DOHH2 (cell line): ENCODE measurements around the gene SMAD3.

Experiments
- H3F3A ChIP-seq: fragments of 200-600 bp; sonication (generic), shearing (Covaris generic); 2 replicates; pipeline ENCODE4 v1.6.0; 2016; ENCODE audit warnings: antibody characterized with exemption, mild to moderate bottlenecking; ENCODE audit not compliant: control insufficient read depth, insufficient read depth
- H3K27ac ChIP-seq: fragments of 200-600 bp; sonication (generic); 2 replicates; pipeline ENCODE4 v1.5.1; 2014; ENCODE audit warnings: low read depth, mild to moderate bottlenecking, low read length, moderate library complexity
- H3K27me3 ChIP-seq: fragments of 200-600 bp; sonication (generic); 2 replicates; pipeline ENCODE4 v1.6.1; 2014; ENCODE audit warnings: mild to moderate bottlenecking, low read length, mixed read lengths; ENCODE audit not compliant: control insufficient read depth
- H3K36me3 ChIP-seq: fragments of 200-600 bp; sonication (generic); 2 replicates; pipeline ENCODE4 v1.6.1; 2014; ENCODE audit warnings: mild to moderate bottlenecking, low read length, moderate library complexity, mixed read lengths; ENCODE audit not compliant: control insufficient read depth
- H3K4me1 ChIP-seq: fragments of 200-600 bp; sonication (generic); 2 replicates; pipeline ENCODE4 v1.6.1; 2014; ENCODE audit warnings: mild to moderate bottlenecking, low read length, mixed read lengths; ENCODE audit not compliant: control insufficient read depth
- H3K4me2 ChIP-seq: fragments of 200-600 bp; sonication (generic); 2 replicates; pipeline ENCODE4 v1.6.0; 2014; ENCODE audit warnings: mild to moderate bottlenecking, low read length, moderate library complexity
- H3K4me3 ChIP-seq: fragments of 200-600 bp; sonication (generic); 2 replicates; pipeline ENCODE4 v1.5.1; 2014; ENCODE audit warnings: mild to moderate bottlenecking, low read length, mixed read lengths
- H3K79me2 ChIP-seq: fragments of 200-600 bp; sonication (generic); 2 replicates; pipeline ENCODE4 v1.6.1; 2014; ENCODE audit warnings: mild to moderate bottlenecking, low read length, mixed read lengths; ENCODE audit not compliant: control insufficient read depth
- H3K9me2 ChIP-seq: fragments of 200-600 bp; sonication (generic); replicated peaks from 2 replicates; pipeline ENCODE4 v1.6.1; 2014; ENCODE audit warnings: mild to moderate bottlenecking, low read length, mixed read lengths; ENCODE audit not compliant: control insufficient read depth
- H3K9me3 ChIP-seq: fragments of 200-600 bp; sonication (generic); 2 replicates; pipeline ENCODE4 v1.6.1; 2014; ENCODE audit warnings: antibody characterized with exemption, low read length, mixed read lengths; ENCODE audit not compliant: control insufficient read depth, insufficient read depth
- H4K20me1 ChIP-seq: fragments of 200-600 bp; sonication (generic); 2 replicates; pipeline ENCODE4 v1.6.0; 2014; ENCODE audit warnings: low read depth, mild to moderate bottlenecking, antibody characterized with exemption, low read length, moderate library complexity; ENCODE audit not compliant: control insufficient read depth, insufficient read depth
- EZH2phosphoT487 ChIP-seq: fragments of 200-600 bp; sonication (generic); IDR thresholded peaks from 2 replicates; pipeline ENCODE4 v1.6.1; 2017; ENCODE audit warnings: borderline replicate concordance, mild to moderate bottlenecking, antibody characterized with exemption, low read length, moderate library complexity, mixed read lengths
- TF ChIP-seq, protein P1 (sequence below): fragments of 200-600 bp; sonication (generic); IDR thresholded peaks from one replicate; pipeline ENCODE4 v1.5.1; 2014; ENCODE audit warnings: antibody characterized with exemption, mild to moderate bottlenecking, low read depth, low read length; ENCODE audit not compliant: poor library complexity, severe bottlenecking

SMAD3 gene

GRCh38 chr15:67039384-67040075 lies 25.9 kb upstream of the SMAD3 start:
- Histone ChIP-seq H3K4me2 (no peak overlapping the region), H3K79me2 (no peaks in the 10 kb centered on the region), H4K20me1 (no peaks in the 10 kb centered on the region), H3K27ac (no peak overlapping the region), H3F3A (no peaks in the 10 kb centered on the region), H3K4me3 (no peak overlapping the region), H3K4me1 (peaks cover 13% of the 10 kb centered on the region), H3K27me3 (peaks cover 41% of the 10 kb centered on the region), H3K9me3 (no peaks in the 10 kb centered on the region), H3K36me3 (no peaks in the 10 kb centered on the region), H3K9me2 (no peaks in the 10 kb centered on the region)
- TF ChIP-seq, protein P1, sequence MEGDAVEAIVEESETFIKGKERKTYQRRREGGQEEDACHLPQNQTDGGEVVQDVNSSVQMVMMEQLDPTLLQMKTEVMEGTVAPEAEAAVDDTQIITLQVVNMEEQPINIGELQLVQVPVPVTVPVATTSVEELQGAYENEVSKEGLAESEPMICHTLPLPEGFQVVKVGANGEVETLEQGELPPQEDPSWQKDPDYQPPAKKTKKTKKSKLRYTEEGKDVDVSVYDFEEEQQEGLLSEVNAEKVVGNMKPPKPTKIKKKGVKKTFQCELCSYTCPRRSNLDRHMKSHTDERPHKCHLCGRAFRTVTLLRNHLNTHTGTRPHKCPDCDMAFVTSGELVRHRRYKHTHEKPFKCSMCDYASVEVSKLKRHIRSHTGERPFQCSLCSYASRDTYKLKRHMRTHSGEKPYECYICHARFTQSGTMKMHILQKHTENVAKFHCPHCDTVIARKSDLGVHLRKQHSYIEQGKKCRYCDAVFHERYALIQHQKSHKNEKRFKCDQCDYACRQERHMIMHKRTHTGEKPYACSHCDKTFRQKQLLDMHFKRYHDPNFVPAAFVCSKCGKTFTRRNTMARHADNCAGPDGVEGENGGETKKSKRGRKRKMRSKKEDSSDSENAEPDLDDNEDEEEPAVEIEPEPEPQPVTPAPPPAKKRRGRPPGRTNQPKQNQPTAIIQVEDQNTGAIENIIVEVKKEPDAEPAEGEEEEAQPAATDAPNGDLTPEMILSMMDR = no peak
- TF ChIP-seq EZH2phosphoT487 = no peak

GRCh38 chr15:67040277-67040676 lies 25.1 kb upstream of the SMAD3 start:
- no peaks in the 10 kb centered on the region for H3K36me3 ChIP-seq
- H3K4me1 ChIP-seq = peaks cover 13% of the 10 kb centered on the region
- no peak overlapping the region for H3K27ac ChIP-seq
- TF ChIP-seq, protein P1 = no peak
- TF ChIP-seq EZH2phosphoT487 = no peak
- H3K9me2 ChIP-seq = no peaks in the 10 kb centered on the region
- H3K4me3 ChIP-seq = no peak overlapping the region
- no peaks in the 10 kb centered on the region for H3F3A ChIP-seq
- no peak overlapping the region for H3K4me2 ChIP-seq
- no peaks in the 10 kb centered on the region for H3K9me3 ChIP-seq
- no peaks in the 10 kb centered on the region for H3K79me2 ChIP-seq
- peaks cover 36% of the 10 kb centered on the region for H3K27me3 ChIP-seq
- H4K20me1 ChIP-seq = no peaks in the 10 kb centered on the region

DNA sequence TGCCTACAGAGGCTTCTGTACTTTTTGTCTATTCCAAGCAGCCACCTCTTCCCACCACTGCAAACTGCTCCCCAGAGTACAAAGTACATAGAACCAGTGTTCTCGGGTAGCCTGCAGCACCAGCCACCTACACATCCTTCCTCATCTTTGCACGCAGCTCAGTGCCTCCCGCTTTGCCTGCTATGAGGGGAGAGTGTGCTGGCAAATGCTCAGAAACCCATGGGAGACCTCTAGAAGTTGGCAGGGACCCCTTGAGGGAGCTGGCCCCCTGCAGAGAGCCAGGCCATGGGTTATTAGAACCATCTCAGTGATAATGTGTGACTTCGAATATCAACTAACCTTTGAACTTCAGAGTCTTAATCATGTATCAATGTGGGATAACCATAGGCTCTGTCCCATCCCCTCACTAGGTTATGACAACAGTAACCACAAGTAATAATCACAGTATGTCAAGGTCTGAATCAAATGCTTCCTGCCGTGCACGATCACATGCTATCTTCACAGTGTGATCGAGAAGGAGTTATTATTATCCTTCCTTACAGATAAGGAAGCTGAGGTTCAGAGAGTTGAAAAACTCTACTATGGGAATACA lies 22.8 kb upstream of the SMAD3 start:
- H3K79me2 ChIP-seq = no peaks in the 10 kb centered on the region
- H3K27me3 ChIP-seq = peaks cover 34% of the 10 kb centered on the region
- no peak overlapping the region for H3K4me3 ChIP-seq
- H3K36me3 ChIP-seq = no peaks in the 10 kb centered on the region
- H4K20me1 ChIP-seq = no peaks in the 10 kb centered on the region
- H3K9me2 ChIP-seq = no peaks in the 10 kb centered on the region
- TF ChIP-seq, protein P1 = no peak
- no peak for TF ChIP-seq EZH2phosphoT487
- H3K27ac ChIP-seq = no peak overlapping the region
- H3F3A ChIP-seq = no peaks in the 10 kb centered on the region
- peaks cover 13% of the 10 kb centered on the region for H3K4me1 ChIP-seq
- no peaks in the 10 kb centered on the region for H3K9me3 ChIP-seq
- peak overlapping the region; percentile 5; the same call in 1 of the 2 replicates for H3K4me2 ChIP-seq
